ENCODE data around the gene GSN. TPM values are rescaled to one million over a fixed set of nuclear protein-coding genes. Genes with fewer than 3 reads are reported as not detected.

GSN gene
- total RNA-seq, 1 donor from 2014 or later, result 758 TPM

GRCh38 chr9:121353241-121354061 is 85.5 kb downstream of the GSN start:
- peaks cover 100% of the 10 kb centered on the region for H3K4me1 ChIP-seq
- intact Hi-C loops (cut with micrococcal nuclease), result no loop called here
- H3K27ac ChIP-seq (replicated peaks), result peak overlapping the region; percentile 98
- TF ChIP-seq CTCF (IDR thresholded peaks at IDR 0.05; ENCODE audit: borderline replicate concordance), result no peak
- H3K36me3 ChIP-seq, result peaks cover 65% of the 10 kb centered on the region
- DNase-seq, result no peak
- peak overlapping the region; percentile 19 for H3K4me3 ChIP-seq
- H3K27me3 ChIP-seq (ENCODE audit: low read depth), result no peaks in the 10 kb centered on the region
- H3K9me3 ChIP-seq (replicated peaks), result no peaks in the 10 kb centered on the region

GRCh38 chr9:121354141-121354540 is 86.2 kb downstream of the GSN start:
- Histone ChIP-seq H3K36me3 (peaks cover 58% of the 10 kb centered on the region), H3K27me3 (ENCODE audit: low read depth) (no peaks in the 10 kb centered on the region), H3K27ac (replicated peaks) (peak overlapping the region; percentile 98), H3K9me3 (replicated peaks) (no peaks in the 10 kb centered on the region), H3K4me1 (peaks cover 100% of the 10 kb centered on the region), H3K4me3 (peak overlapping the region; percentile 2)
- DNase-seq, result no peak
- intact Hi-C loops (cut with micrococcal nuclease), result no loop called here
- no peak for TF ChIP-seq CTCF (IDR thresholded peaks at IDR 0.05; ENCODE audit: borderline replicate concordance)

- Histone ChIP-seq H3K4me3 (peak overlapping the region; percentile 2), H3K36me3 (peaks cover 52% of the 10 kb centered on the region), H3K27ac (replicated peaks) (peak overlapping the region; percentile 98), H3K9me3 (replicated peaks) (no peaks in the 10 kb centered on the region), H3K4me1 (peaks cover 100% of the 10 kb centered on the region), H3K27me3 (ENCODE audit: low read depth) (no peaks in the 10 kb centered on the region)
- no peak for TF ChIP-seq CTCF (IDR thresholded peaks at IDR 0.05; ENCODE audit: borderline replicate concordance)
- intact Hi-C loops (cut with micrococcal nuclease), result no loop called here
- no peak for DNase-seq
These were observed 86.8 kb downstream of the GSN start for GRCh38 chr9:121354762-121355161.

GRCh38 chr9:121357011-121357410 is 89.0 kb downstream of the GSN start:
- Histone ChIP-seq H3K9me3 (replicated peaks) (no peaks in the 10 kb centered on the region), H3K27me3 (ENCODE audit: low read depth) (no peaks in the 10 kb centered on the region), H3K4me1 (peaks cover 100% of the 10 kb centered on the region), H3K36me3 (peaks cover 44% of the 10 kb centered on the region), H3K27ac (replicated peaks) (peak overlapping the region; percentile 98), H3K4me3 (no peak overlapping the region)
- intact Hi-C loops (cut with micrococcal nuclease), result no loop called here
- DNase-seq, result no peak
- TF ChIP-seq CTCF (IDR thresholded peaks at IDR 0.05; ENCODE audit: borderline replicate concordance), result no peak

- H3K27me3 ChIP-seq (ENCODE audit: low read depth), result no peaks in the 10 kb centered on the region
- intact Hi-C loops (cut with micrococcal nuclease), result no loop called here
- peak overlapping the region; percentile 98 for H3K27ac ChIP-seq (replicated peaks)
- H3K4me1 ChIP-seq, result peaks cover 100% of the 10 kb centered on the region
- no peaks in the 10 kb centered on the region for H3K9me3 ChIP-seq (replicated peaks)
- H3K36me3 ChIP-seq, result peaks cover 28% of the 10 kb centered on the region
- peak overlapping the region; percentile 12 for H3K4me3 ChIP-seq
- DNase-seq, result no peak
- no peak for TF ChIP-seq CTCF (IDR thresholded peaks at IDR 0.05; ENCODE audit: borderline replicate concordance)
These were observed 90.8 kb downstream of the GSN start for GRCh38 chr9:121358751-121359150.
